Measurements from ENCODE around the gene HSF4.
A peak's percentile ranks its signal among the peaks of the same experiment; 100 is the strongest.

Gene HSF4

DNA sequence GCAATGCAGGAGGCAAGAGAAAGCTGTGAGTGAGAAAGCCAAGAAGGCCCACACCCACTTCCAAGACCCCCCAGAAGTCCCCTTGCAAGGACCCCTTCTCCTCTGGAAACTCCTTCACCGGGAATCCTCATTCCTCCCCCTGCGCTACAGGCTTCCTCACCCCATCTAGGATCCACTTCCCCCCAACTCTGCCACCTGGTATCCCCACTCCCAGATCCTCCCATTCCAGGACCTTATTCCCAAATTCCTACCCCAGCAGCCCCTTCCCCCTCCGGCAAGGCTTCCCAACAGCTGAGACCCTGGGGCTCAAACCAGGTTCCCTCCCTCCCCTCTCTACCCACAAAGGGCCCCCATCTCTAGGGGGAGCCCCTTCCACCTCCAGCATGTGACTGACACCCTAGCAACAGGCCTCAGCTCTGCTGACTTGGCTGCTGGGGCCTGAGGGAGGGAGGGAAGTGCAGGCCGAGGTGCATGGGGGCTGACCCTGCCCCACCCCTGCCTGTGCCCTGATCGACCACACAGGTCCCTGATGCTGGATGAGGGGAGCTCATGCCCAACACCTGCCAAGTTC is 2.1 kb downstream of the HSF4 start:
- no peak for DNase-seq (ENCODE audit: low spot score)

GRCh38 chr16:67167588-67167987 is 3.0 kb downstream of the HSF4 start:
- no peak for DNase-seq (ENCODE audit: low spot score)

GRCh38 chr16:67169011-67169451 is 4.5 kb downstream of the HSF4 start:
- no peak for DNase-seq (ENCODE audit: low spot score)

DNA sequence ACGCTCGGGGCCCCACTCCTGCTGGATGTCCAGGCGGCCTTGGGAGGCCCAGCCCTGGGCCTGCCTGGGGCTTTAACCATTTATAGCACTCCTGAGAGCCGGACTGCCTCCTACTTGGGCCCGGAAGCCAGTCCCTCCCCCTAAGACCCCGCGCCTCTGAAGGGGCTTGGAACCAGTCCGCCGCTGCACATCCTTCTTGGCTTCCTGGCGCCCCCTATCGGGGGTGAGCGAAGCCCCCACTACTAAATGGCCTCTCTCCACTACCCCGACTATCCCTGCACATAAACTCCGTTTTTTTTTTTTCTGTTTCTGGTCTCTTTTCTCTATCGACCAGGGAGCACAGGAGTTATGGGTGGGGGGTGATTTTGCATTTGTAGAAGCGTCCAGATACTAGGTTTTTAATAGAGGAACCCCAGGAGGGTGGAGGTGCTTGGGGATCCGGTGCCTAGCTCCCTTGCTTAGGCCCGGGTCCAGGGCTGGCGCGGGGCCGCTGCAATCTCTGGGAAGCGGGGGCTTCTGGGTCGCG is 5.2 kb downstream of the HSF4 start:
- DNase-seq (ENCODE audit: low spot score): peak; percentile 44

- peak; percentile 86 for DNase-seq (ENCODE audit: low spot score)
Observed at GRCh38 chr16:67170168-67170948, 5.8 kb downstream of the HSF4 start, which contains the start of gene NOL3. Gene NOL3, plus strand, starts transcription at chr16:67170538.

- no peak for DNase-seq (ENCODE audit: low spot score)
Observed at GRCh38 chr16:67170949-67171649, 6.6 kb downstream of the HSF4 start.

DNA sequence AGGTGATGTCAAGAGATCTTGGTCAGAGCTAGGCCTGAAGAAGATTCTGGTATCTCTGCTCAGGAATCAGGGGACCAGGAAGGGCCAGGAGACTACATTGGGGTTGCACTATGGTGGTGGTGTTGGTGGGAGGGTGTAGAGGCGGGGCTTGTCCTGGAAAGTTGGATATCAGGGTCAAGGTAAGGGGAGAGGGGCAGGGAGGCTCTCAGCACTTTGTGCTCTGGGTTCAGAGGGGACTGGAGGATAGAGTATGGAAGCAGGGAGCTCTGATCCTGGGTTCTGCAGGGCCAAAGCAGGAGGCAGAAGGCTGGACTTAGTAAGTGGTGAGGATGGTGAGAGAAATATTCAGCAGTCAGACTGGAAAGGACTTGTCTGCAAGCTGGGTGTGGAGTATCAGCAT is 8.8 kb downstream of the HSF4 start:
- no peak for DNase-seq (ENCODE audit: low spot score)

GRCh38 chr16:67173808-67174705 is 9.5 kb downstream of the HSF4 start:
- DNase-seq (ENCODE audit: low spot score): peak; percentile 93

- no peak for DNase-seq (ENCODE audit: low spot score)
Observed at GRCh38 chr16:67174706-67175231, 10.2 kb downstream of the HSF4 start.

DNA sequence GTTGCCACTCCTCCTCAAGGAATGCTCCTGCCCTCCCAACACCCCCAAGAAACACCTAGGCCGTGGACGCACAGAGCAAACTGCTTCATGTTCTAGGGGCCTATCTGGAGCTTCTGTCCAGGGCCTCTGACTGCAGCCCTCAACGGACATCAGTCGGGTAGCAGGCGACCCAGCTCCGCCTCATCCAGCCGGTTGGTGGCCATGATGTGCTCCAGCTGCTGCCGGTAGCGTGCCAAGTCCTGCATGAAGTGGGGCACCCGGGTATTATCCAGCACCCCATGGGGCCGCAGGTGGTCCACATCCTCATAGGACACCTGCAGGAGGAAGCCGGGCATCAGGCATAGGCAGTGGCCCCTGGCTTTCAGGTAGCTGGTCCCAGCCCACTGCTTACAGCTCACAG is 12.1 kb downstream of the HSF4 start:
- no peak for DNase-seq (ENCODE audit: low spot score)

DNA sequence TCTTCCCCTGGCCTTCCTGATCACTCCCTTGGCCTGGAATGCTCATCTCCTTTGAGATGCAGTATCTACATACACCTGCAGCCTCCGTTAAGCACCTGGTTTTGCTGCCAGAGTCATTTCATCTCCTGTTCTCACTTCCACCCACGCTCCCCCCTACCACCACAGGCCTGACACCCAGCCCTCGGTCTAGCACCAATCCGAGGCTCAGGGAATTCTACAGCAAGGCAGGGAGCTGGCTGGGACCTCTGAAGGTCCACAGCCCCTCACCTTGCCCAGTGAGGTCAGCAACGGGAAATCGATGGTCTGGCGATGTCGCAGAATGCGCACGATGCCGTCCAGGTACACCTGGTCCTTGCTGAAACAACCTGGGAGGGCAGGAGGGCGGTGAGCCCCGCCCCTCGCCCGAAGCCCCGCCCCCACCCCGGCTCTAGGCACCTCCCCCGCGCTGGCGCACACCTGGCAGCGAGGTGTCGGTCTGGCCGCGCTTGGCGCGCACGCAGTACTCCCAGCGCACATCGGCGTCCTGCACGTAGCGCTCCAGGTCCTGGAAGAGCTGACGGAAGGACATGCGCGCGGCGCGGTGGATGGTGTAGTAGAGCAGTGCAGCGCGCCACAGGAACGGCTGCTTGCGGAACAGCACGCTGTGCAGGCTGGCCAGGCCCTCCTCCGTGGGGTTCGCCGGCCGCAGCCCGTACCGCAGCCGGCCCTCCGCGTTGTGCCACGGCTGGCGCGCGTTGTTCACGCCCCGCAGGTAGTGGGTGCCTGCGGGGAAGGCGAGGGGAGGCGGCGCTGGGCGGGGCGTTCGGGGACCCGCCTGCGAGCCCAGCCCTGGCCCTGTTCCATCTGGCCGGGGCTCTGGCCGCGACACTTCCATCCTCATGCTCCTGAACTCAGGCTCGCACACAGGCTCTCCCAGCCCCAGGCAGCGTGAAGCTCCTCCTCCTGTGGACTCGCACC is 13.5 kb downstream of the HSF4 start:
- peak; percentile 80 for DNase-seq (ENCODE audit: low spot score)

DNA sequence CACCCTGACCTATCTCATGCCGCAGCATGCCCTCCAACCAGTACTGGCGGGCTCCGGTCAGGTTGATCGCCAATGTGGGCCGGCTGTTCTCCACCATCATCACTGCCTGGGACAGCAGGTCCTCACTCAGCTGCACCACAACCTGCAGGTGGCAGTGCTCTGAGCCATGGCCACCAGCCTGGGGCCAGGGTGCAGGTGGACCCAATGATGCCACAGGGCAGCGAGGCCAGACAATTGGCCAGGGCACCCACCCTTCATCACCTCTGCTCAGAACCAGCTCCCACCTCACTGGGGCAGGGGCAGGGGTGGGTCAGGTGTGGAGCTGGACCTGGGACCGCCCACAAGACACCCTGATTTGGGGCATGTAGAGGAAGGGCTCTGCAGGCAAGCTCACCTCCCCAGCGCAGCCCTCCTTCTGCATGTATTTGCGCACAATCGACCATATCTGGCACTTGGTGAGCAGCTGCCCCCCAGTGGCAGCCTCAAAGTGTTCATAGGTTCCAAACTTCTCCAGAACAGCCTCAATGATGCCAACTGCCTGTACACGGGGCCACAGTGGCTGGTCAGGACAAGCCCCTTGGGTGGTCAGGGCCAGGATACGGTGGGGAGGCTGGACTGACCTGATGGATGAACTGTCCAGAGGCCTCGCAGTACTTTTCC is 15.0 kb downstream of the HSF4 start:
- no peak for DNase-seq (ENCODE audit: low spot score)

DNA sequence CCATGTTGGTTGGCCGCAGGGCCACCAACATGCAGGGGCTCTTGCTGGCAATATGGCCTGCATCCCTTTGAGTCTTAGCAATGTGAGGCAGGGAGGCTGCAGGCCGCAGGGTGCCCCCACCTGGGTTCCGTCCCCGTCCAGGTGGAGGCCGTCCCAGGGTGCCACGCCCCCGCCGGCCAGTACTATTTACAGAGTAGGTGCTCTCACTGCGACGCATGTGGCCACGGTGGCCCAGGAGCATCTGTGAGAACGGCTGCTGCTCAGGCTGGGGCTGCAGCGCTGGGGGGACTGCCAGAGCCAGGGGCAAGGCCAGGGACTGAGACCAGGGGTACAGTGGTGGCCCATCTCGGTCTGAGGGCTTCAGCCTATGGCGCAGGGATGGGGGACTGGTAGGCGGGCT is 15.6 kb downstream of the HSF4 start:
- no peak for DNase-seq (ENCODE audit: low spot score)

GRCh38 chr16:67181346-67181745 is 16.8 kb downstream of the HSF4 start:
- peak; percentile 34 for DNase-seq (ENCODE audit: low spot score)

GRCh38 chr16:67182288-67182687 is 17.7 kb downstream of the HSF4 start:
- DNase-seq (ENCODE audit: low spot score): no peak

DNA sequence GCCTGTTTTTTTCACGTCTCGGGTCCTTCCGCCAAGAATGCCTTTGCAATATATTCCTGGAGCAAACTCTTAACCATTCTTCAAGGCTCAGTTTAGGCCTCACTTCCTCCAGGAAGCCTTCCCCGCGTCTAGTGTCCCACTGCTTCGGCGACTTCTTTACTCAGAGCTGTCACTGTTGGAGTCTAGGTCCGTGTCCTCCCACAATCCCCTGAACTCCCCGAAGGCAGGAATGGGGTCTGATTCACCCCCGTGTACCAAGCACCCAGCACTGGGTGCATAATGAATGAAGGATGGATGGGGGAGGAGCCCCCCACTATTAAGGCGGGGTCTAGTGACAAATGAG is 18.7 kb downstream of the HSF4 start:
- DNase-seq (ENCODE audit: low spot score): no peak

GRCh38 chr16:67183627-67184452 is 19.3 kb downstream of the HSF4 start, which contains the start of gene MATCAP1:
Gene MATCAP1, minus strand, starts transcription at chr16:67183963. Its CDS starts 3,353 bp downstream, at chr16:67180610.
- DNase-seq (ENCODE audit: low spot score): peak; percentile 99

- no peak for DNase-seq (ENCODE audit: low spot score)
Observed at GRCh38 chr16:67184453-67184994, 20.0 kb downstream of the HSF4 start.
